HG03558 (cell line): ENCODE data around the gene BCL7A.
"Not testable (repeated sequence)": the region's sequence is repeated elsewhere in the genome, so short reads cannot be mapped to it uniquely, and the experiment has no call there.

ENCODE experiments used
- ATAC-seq: cut with Tn5 transposase; IDR thresholded peaks from one replicate; pipeline ENCODE4 v1.9.1; 2021; ENCODE audit warnings: moderate number of reproducible peaks; ENCODE audit not compliant: unreplicated experiment; ENCODE audit errors: extremely low read depth

Gene BCL7A

DNA sequence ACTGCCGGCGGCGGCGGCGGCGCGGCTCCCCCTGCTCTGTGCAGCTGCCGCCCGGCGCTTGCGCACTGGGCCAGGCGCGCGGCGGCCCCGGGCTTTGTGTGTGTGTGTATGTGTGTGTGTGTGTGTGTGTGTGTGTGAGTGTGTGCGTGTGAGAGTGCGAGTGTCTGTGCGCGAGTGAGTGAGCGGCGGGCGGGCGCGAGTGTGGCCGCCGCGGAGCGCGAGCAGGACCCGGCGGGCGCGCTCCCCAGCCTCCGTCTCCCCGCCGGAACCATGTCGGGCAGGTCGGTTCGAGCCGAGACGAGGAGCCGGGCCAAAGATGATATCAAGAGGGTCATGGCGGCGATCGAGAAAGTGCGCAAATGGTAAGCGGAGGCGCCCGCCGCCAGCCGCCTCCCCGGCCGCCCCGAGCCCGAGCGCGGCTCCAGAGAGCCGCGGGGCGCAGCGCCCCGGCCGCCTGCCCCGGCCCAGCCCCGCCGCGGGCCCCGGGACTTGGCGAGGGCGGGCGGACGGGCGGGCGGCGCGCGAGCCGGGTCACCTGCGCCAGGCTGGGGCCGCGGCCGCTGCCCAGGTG lies at the start of gene BCL7A:
Gene BCL7A, plus strand, starts transcription at position 63 of the 571 bp plus-strand sequence. Its CDS starts 208 bp downstream, at position 271.
- no peak for ATAC-seq

DNA sequence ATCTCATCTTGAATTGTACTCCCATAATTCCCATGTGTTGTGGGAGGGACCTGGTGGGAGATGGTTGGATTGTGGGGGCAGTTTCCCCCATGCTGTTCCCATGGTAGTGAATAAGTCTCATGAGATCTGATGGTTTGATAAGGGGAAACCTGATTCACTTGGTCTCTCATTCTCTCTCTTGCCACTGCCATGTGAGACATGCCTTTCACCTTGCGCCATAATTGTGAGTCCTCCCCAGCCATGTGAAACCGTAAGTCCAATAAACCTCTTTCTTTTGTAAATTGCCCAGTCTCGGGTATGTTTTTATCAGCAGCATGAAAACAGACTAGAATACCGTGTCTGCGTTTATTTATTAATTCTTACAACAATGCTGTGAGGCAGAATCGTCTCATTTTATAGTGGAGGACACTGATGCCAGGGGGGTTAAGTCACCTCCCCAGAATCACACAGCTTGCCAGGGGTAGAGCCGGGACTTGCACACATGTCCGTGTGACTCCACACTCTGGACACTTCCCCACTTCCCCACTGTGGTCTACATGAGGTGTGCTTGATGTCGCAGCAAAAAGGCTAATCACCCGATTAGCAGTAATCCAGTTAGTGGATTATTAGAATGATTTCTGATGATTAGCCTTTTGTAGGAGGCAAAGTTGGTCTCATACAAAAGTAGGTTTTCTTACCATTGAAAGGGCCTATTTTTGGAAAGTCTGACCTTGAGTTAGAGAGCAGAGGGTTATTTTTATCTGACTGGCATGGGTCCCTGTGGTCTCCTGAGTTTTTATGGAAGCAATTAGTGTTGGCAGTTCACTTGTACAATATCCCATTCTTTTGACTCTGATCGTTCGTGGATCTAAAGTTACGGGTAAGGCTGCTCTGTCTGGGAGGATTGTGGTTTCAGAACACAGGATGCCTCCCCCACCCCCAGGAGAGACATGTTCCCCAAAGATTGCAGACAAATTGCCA lies 47.4 kb upstream of the BCL7A start:
- no peak for ATAC-seq

DNA sequence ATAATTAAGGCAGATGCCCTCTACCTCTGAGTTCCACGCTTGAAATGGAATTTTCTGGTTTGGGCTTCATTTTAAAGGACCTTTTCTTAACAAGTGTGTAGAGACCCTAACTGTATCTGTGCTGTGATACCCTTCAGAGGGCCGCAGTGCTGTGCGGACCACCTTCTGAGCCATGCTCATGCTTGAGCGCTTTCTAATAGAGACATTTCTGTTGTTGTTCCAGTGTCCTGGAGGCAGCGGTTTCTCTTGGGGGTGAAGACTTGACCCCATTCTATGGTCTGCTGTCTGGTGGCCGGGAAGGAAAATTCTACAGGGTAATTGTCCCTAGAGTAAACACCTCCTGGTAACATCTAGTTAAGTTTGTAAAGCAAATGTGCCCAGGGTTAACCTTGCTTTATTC lies 46.7 kb upstream of the BCL7A start:
- no peak for ATAC-seq

DNA sequence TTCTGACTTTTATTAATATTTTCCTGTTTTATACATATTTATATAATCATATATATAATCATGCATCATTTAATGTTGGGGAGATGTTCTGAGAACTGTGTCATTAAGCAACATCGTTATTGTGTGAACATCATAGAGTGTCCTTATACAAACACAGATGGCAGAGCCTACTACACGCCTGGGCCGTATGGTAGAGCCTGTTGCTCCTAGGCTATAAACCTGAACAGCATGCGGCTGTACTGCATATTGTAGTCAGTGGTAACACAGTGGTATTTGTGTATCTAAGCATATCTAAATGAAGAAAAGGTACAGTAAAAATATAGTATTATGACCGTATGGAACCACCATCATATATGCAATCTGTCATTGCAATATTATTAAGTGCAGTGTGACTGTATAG lies 44.7 kb upstream of the BCL7A start:
- ATAC-seq = no peak

DNA sequence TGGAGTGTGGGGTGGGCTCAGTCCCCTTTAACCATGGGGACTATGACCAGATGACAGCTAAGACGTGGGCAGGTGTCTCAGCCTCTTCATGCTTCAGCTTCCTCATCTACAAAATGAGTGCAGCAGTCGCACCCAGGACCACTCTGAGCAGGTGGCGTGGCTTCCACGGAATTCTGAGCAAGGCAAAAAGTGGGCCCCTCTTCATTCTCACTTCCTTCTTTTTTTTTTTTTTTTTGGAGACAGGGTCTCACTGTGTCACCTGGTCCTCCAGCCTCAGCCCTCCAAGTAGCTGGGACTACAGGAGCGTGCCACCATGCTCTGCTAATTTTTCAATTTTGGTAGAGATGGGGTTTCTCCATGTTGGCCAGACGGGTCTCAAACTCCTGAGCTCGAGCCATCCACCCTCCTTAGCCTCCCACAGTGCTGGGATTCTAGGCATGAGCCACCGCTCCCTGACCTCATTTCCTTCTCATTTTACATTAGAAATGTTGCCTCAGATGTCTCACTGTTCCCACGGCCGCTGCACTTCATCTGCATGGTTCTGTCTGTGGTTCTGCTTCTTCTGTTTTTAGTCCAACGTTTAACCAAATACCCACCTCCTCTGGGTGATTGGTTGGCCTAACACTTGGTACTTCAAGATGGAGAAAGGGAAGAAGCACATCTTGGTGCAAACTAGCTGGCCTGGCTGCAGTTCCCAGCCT lies 41.3 kb upstream of the BCL7A start:
- ATAC-seq = no peak

GRCh38 chr12:121980892-121981272 lies 40.8 kb upstream of the BCL7A start:
- no peak for ATAC-seq

DNA sequence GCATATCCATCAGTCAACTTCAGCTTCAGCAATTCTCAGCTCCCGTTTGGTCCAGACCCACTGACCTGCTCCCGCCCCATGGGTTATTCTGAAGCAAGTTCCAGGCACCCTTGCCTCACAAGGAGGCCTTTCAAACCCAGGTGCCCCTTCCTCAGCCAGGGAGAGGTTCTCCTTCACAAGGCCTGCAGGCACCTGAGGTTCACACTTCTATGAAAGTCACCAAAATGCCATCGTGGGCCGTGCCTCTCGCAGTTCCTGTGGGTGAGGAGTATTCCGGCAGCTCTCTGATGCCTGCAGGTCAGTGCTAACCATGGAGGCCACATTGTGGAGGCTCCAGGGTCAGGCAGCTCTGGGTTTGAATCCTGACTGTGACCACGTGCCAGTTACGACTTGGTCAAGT lies 40.2 kb upstream of the BCL7A start:
- ATAC-seq = no peak

DNA sequence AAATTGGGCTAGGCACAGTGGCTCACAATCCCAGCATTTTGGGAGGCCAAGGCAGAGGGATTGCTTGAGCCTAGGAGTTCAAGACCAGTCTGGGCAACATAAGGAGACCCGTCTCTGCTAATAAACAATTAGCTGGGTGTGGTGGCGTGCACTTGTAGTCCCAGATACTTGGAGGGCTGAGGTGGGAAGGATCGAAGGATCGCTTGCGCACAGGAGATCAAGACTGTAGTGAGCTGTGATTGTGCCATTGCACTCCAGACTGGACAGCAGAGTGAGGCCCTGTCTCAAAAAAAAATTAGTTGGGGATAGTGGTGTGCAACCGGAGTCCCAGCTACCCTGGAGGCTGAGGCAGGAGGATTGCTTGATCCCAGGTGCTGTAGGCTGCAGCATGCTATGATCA lies 38.7 kb upstream of the BCL7A start:
- no peak for ATAC-seq

DNA sequence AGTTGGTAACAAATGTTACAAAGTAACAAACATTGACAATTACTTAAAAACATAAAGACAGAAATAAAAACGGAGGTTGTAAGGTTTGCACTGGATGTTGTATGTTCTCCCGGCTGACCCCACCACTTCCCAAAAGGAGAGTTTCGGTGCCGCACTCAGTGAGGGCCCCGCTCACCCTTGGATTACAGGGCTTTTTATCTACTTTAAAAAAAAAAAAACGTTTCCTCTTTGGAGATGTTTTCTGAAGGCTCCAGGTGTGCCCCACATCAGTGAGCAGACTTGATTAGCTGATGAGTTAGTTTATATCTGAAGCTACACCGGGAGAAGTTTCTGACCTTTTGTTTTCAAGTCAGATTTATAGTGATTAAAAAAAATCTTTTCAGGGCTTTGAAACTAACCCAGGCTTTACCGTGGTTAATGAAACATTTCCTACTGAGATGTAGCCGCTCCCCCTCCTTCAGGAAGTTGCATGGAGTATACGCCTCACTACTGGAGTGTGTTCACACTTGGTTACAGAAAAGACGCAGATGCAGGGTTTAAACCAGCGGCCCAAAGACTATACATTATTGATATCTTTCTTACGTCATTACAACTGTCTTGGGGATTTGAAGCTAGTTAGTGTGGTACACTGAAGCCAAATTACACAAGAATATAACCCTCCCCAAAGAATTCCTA lies 38.0 kb upstream of the BCL7A start:
- no peak for ATAC-seq

DNA sequence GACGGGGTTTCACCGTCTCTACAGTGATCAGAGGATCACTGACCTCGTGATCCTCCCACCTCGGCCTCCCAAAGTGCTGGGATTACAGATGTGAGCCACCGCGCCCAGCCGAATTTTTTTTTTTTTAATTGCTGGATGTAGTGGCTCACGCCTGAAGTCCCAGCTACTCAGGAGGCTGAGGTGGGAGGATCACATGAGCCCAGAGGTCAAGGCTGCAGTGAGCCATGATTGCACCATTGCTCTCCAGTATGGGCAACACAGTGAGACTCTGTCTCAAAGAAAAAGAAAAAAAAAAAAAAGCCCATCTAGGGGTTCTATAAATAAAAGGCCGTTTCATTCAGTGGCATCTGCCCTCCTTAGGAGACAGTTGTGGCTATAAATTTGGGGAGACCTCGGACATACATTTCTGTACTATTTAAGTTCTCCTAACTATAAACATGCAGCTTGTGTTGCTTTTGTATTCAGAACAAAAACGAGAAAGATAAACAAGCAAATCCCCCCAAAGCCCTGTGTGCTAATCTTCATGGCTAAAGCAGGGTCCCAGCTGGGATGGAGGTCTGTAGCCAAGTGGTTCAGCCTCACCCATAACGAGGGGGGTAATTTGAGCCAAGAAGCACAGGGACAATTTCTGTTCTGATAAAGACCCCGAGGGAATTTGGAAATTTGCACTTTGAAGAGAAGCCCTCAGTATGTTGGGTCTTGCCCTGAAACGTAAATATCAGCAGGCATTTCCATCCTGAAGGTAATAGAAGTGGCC lies 35.0 kb upstream of the BCL7A start:
- no peak for ATAC-seq

GRCh38 chr12:121988519-121988918 lies 33.2 kb upstream of the BCL7A start:
- ATAC-seq = not testable (repeated sequence)

DNA sequence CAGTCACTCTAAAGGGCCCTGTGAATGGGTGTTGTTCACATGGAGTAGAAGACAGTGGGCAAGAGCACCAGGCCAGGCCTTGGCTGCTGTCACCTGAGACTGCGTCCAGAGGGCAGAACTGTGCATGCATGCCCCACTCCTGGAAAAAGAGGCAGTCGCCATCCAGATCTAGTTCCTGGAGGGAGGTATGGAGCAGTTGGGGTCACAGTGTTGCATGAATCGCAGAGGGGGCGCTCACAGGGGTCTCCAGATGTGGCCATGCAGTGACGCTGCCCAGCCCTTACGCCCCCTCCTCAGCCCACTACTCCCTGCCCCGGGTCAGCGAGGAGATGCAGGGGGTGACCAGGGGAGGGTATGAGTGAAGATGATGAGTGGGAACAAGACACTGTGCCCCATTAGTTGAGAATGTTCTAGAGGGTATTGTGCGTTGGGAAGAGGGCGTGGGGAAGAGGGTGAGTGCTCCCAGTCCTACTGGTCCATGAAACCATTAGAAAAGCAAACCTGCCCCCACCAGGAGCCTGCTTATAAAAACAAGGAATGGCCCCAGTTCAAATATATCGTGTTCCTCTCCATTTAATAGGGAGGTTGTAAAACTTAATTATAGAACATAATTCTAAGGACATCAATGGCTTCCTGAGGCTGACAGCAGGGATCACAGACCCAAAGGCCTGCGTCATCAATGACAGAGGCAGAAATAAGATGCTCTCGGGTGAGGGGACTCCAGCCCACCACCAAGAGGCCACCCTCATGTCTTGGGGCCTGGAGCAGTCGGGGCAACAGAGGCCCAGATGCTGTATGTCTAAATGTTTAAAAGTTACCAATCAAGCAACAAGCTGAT lies 32.2 kb upstream of the BCL7A start:
- ATAC-seq = no peak

DNA sequence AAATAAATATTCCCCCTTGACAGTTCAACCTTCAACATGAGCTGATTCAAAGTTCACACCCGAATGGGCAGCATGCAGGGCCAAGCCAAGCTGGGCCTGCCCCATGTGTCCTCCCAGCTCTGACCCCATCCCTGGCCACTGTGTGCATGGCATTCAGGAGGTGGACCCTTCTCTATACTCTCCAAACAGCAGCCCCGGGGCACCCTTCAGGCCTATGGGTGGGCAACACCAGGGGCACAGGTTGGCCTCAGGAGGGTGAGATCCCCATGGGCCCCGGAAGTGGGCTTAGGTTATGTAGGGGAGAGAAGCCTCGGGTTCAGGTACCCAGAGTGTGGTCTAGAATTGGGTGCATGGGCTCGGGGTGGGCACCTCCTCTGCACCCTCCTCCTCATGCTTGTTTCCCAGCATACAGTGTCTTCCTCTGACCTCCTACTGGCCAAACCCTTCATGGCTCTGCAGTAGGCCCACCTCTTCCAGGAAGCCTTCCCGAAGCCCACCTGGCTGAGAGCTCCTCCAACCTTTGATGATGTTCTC lies 31.5 kb upstream of the BCL7A start:
- ATAC-seq = no peak

DNA sequence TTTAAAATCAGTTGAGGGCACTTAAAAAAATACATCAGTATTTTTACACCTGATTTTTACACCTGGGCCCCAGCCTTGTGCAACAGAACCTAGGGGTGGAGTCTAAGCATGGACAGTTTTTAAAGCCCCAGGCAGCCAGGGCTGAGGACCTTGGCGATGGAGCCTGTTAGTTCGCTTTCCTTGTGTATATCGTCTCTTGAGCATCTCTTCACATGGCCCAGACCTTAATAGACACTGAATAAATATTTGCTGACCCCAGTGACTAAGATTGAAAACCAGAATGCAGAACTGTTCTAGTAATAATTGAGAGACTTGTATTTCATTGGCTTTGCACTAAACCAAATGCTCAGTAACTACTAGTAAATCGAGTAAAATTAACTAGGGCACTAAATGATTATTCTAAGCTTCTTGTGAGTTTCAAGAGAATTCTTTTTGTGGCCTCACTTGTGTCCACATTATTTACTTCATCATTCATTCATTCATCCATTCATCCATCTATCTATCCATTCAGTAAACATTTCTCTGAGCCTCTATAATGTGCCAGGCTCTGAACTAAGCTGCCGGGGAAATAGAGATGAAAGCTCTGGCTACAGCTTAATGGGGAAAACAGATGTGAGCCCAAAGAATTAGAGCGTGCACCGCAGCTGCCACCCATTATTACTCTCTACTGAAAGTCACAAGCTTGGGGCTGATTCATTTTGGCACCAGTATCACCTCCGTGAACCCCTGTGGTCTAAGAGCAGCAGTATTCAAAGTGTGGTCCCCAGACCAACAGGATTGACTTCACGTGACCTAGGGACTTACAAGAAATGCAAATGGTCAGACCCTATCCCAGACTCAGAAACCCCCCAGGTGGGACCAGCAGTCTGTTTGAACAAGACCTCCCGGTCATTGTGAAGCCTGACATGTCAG lies 30.7 kb upstream of the BCL7A start:
- ATAC-seq = peak; percentile 49

DNA sequence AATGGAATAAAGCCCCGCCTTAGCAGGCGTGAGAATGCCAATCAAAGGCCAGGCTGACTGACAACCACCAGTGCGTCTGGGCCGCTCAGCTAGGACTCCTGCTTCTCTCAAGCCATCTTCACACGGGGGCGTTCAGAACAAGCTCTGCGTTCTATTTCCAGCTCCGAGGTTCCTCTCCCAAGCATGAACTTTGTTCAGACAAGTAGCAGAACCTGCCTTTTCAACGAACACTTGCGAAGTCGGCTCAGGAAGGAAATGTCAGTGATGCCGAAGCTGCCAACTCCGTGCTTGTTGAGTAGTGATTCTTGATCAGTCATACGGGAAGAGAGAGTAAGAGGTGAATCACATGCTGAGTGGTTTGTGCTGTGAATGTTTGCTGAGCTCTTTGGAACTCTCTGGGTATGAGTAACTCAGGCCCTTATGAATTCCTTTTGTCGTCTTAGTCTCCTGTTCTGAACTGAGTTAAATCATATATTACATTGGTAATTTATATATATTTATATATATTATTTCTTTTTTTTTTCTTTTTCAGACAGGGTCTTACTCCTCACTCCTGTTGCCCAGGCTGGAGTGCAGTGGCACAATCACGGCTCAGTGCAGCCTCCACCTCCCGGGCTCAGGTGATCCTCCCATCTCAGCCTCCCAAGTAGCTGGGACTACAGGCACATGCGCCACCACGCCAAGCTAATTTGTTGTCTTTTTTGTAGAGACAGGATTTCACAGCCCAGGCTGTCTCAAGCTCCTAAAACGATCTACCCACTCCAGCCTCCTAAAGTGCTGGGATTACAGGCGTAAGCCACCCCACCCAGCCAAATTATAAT lies 29.4 kb upstream of the BCL7A start:
- peak; percentile 67 for ATAC-seq

- no peak for ATAC-seq
These were observed 25.4 kb upstream of the BCL7A start for GRCh38 chr12:121996050-121996944.
